HepG2 (cell line): ENCODE data around the gene CCM2. TPM values are rescaled to one million over a fixed set of nuclear protein-coding genes. Genes with fewer than 3 reads are reported as not detected.

Experiments
- ATAC-seq: fragments of 200-7000 bp; cut with Tn5 transposase; 3 replicates; pipeline ENCODE4 v1.9.1; 2020; ENCODE audit warnings: mild to moderate bottlenecking, moderate library complexity
- BruUV-seq: library from RNA; stranded (reverse); fragments of 400-500 nt; replicated peaks from 2 replicates; lab custom pipeline; 2021; lab: Mats Ljungman, UMichigan
- CTCF ChIA-PET: fragments of 300-600 bp; formaldehyde crosslinking; extraction: SDS; loops from one replicate; lab custom pipeline; 2021; ENCODE audit warnings: low total read pairs, inconsistent platforms, low intra/inter-chr PET ratio; lab: Yijun Ruan, JAX
- POLR2A ChIA-PET: fragments of 350-600 bp; sonication (Branson Sonifier 250); formaldehyde crosslinking; loops from one replicate; lab custom pipeline; 2020; ENCODE audit warnings: antibody characterized with exemption, inconsistent platforms; lab: Yijun Ruan, JAX
- DNase-seq: peaks from one replicate; pipeline ENCODE4 v3.0.0-alpha.2; 2015; ENCODE audit warnings: low spot score
- FAIRE-seq: peaks from 3 replicates; lab custom pipeline; 2011; peaks lifted over from hg19 to GRCh38; lab: Jason Lieb, UNC
- H2AFZ ChIP-seq: one replicate; pipeline ENCODE4 v1.6.1; 2011; ENCODE audit warnings: low read length, inconsistent platforms
- H3K27ac ChIP-seq: fragments of 300-600 bp; 3 replicates; pipeline ENCODE4 v1.8.0; 2011; ENCODE audit warnings: mixed run types, mild to moderate bottlenecking, mixed read lengths, low read length, inconsistent platforms; ENCODE audit not compliant: insufficient read depth; ENCODE audit errors: extremely low read length
- H3K27me3 ChIP-seq, 2 experiments: fragments of 200-600 bp in 1 of 2; 2 replicates in 1 of 2; 3 replicates in 1 of 2; pipeline versions ENCODE4 v1.6.0 to v1.8.0; 2011; ENCODE audit warnings: low read length in 2 of 2, mild to moderate bottlenecking in 2 of 2, moderate library complexity in 2 of 2, inconsistent platforms in 1 of 2; ENCODE audit not compliant: insufficient read depth in 2 of 2, control insufficient read depth in 1 of 2
- H3K36me3 ChIP-seq, 2 experiments: fragments of 200-600 bp in 1 of 2; replicated peaks in 1 of 2; 2 replicates in 1 of 2; 3 replicates in 1 of 2; pipeline versions ENCODE4 v1.5.1 to v1.8.0; 2011; ENCODE audit warnings: low read length in 2 of 2, inconsistent platforms in 1 of 2; ENCODE audit not compliant: insufficient read depth in 2 of 2, control insufficient read depth in 1 of 2
- H3K4me1 ChIP-seq: 2 replicates; pipeline ENCODE4 v1.5.1; 2012; ENCODE audit warnings: low read length, inconsistent platforms; ENCODE audit not compliant: insufficient read depth
- H3K4me2 ChIP-seq: 2 replicates; pipeline ENCODE4 v1.6.0; 2011; ENCODE audit warnings: low read depth, low read length, inconsistent platforms
- H3K4me3 ChIP-seq, 3 experiments: fragments of 200-600 bp in 1 of 3; sonication (generic), shearing (Covaris generic) in 1 of 3; replicated peaks in 1 of 3; 2 replicates each; pipeline ENCODE4 v1.5.1; 2011 to 2016; ENCODE audit warnings: low read length in 3 of 3, inconsistent platforms in 2 of 3, low read depth in 2 of 3, mild to moderate bottlenecking in 2 of 3, control low read depth in 1 of 3, mixed read lengths in 1 of 3; ENCODE audit not compliant: insufficient read depth in 1 of 3
- H3K79me2 ChIP-seq: one replicate; pipeline ENCODE4 v1.6.1; 2011; ENCODE audit warnings: low read length, inconsistent platforms; ENCODE audit not compliant: insufficient read depth
- H3K9ac ChIP-seq: 2 replicates; pipeline ENCODE4 v1.6.0; 2011; ENCODE audit warnings: mild to moderate bottlenecking, low read depth, low read length, inconsistent platforms; ENCODE audit not compliant: insufficient read depth
- H3K9me3 ChIP-seq: 2 replicates; pipeline ENCODE4 v1.5.1; 2012; ENCODE audit warnings: mild to moderate bottlenecking, low read length
- H4K20me1 ChIP-seq: 2 replicates; pipeline ENCODE4 v1.6.0; 2011; ENCODE audit warnings: inconsistent platforms, mild to moderate bottlenecking, low read length, moderate library complexity; ENCODE audit not compliant: insufficient read depth
- CHCHD3 ChIP-seq: sonication (generic); formaldehyde crosslinking; IDR thresholded peaks from 2 replicates; pipeline ENCODE4 v1.8.0; 2022; ENCODE audit warnings: mild to moderate bottlenecking, missing genetic modification reagents, moderate library complexity
- FOXA1 ChIP-seq, 2 experiments: fragments of 450-650 bp in 1 of 2; sonication (generic) in 1 of 2; formaldehyde crosslinking in 1 of 2; IDR thresholded peaks; 2 replicates each; pipeline versions ENCODE4 v1.4.0 to v1.6.1; 2016 to 2020; ENCODE audit warnings: missing genetic modification reagents in 1 of 2
- NFRKB ChIP-seq: fragments of 450-650 bp; IDR thresholded peaks from 2 replicates; pipeline ENCODE4 v1.6.1; 2017
- TRIM24 ChIP-seq: sonication (generic); formaldehyde crosslinking; IDR thresholded peaks from 2 replicates; pipeline ENCODE4 v1.8.0; 2022; ENCODE audit warnings: mild to moderate bottlenecking, missing genetic modification reagents
- XRCC5 ChIP-seq: fragments of 200-400 bp; formaldehyde crosslinking; optimal IDR thresholded peaks from 2 replicates; pipeline ENCODE3; 2017; ENCODE audit warnings: mild to moderate bottlenecking, low read length
- ZNF496 ChIP-seq: sonication (generic); formaldehyde crosslinking; IDR thresholded peaks from 2 replicates; pipeline ENCODE4 v1.8.1; 2023; ENCODE audit warnings: mild to moderate bottlenecking, moderate library complexity, missing genetic modification reagents; ENCODE audit not compliant: insufficient replicate concordance
- ZNF720 ChIP-seq: sonication (generic); formaldehyde crosslinking; IDR thresholded peaks from 2 replicates; pipeline ENCODE4 v1.4.0; 2020; ENCODE audit warnings: missing genetic modification reagents
- ZSCAN12 ChIP-seq: sonication (generic); formaldehyde crosslinking; IDR thresholded peaks from 2 replicates; pipeline ENCODE4 v1.9.0; 2021; ENCODE audit warnings: mild to moderate bottlenecking, missing genetic modification reagents
- WGBS: methylation state at CpG from one replicate; pipeline ENCODE4 v1.1.6; 2017; ENCODE audit warnings: low lambda C conversion rate; 5-methylcytosine and 5-hydroxymethylcytosine counted together
- in situ Hi-C: cut with HindIII; loops from 2 replicates; pipeline ENCODE4 v1.10.0; 2017; ENCODE audit warnings: low pct_unique_long_range_greater_than_20kb; ENCODE audit not compliant: extremely low pct_ligation_motif_present
- intact Hi-C: fragments of 100-400 bp; cut with micrococcal nuclease; formaldehyde crosslinking; loops from one replicate; pipeline ENCODE4 v1.10.0; 2022; ENCODE audit not compliant: unreplicated experiment
- polyA plus RNA-seq, 8 experiments: library from polyadenylated mRNA; depleted of rRNA in 3 of 8; stranded (reverse) in 7 of 8; unstranded in 1 of 8; fragments of >200 nt; fragmentation: Illumina TruSeq in 4 of 8; extraction: Trizol in 4 of 8; gene quantifications; 2 replicates each; pipeline versions ENCODE4 v1.2.1 to v1.2.3, GENCODE V29; 2011 to 2016; ENCODE audit warnings: low read depth in 4 of 8, missing spikeins in 1 of 8, mixed read lengths in 1 of 8; ENCODE audit not compliant: insufficient read depth in 1 of 8
- total RNA-seq, 5 experiments: library from RNA; depleted of rRNA; stranded (reverse); fragments of >200 nt; fragmentation: Illumina TruSeq; extraction: Trizol; gene quantifications; 2 replicates each; pipeline ENCODE4 v1.2.3, GENCODE V29; 2016; ENCODE audit warnings: low read depth in 1 of 5
- TF ChIP-seq, protein P1 (sequence below): sonication (generic); formaldehyde crosslinking; IDR thresholded peaks from 2 replicates; pipeline ENCODE4 v1.4.0; 2020; ENCODE audit warnings: mild to moderate bottlenecking, missing genetic modification reagents
- TF ChIP-seq, protein P2 (sequence below): sonication (generic); formaldehyde crosslinking; IDR thresholded peaks from 2 replicates; pipeline ENCODE4 v1.5.1; 2020; ENCODE audit warnings: mild to moderate bottlenecking, missing genetic modification reagents, moderate library complexity
- TF ChIP-seq, protein P3 (sequence below): sonication (generic); formaldehyde crosslinking; IDR thresholded peaks from 2 replicates; pipeline ENCODE4 v1.4.0; 2020; ENCODE audit warnings: missing genetic modification reagents

The CCM2 gene
- total and polyA plus RNA-seq, 2 of the 13 experiments (the other 11 are each of a cell fraction or from before 2014, with no cell fraction given): 13.7 to 15.8 TPM

DNA sequence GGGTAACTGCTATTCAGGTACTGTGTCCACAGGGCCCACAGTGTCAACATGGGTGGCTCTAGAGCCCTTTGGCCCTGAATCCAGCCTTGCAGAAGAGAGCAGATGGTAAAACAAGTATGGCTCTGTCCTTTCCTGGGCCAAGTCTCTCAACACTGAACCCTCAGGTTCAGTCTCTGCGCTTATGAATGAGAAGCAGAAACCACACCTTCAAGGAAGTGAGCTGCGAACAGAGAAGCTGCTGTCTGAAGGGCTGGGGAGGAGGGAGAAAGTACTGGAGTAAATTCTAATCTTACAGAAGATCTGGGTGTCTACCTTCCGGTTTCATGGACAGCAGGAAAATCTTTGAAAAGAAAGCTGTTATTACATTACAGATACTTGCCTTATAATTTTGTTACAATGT is 107.4 kb downstream of the CCM2 start:
- TF ChIP-seq ZSCAN12 (CRISPR knock-in tag) (no peak), FOXA1 (IDR thresholded peaks at IDR 0.05) (no peak), FOXA1 (CRISPR knock-in tag; IDR thresholded peaks at IDR 0.05) (0 out of 2 replicates have a peak, but pooled peaks have one; percentile 24), ZNF496 (CRISPR knock-in tag) (no peak)
- no peak overlapping the region for H3K27ac ChIP-seq
- POLR2A ChIA-PET: no interaction called here
- ATAC-seq: no peak
- H3K4me1 ChIP-seq: peaks cover 45% of the 10 kb centered on the region
- H3K9ac ChIP-seq: no peak overlapping the region
- no peaks in the 10 kb centered on the region for H3K9me3 ChIP-seq
- 100% methylated on average over 3 of the region's 3 CpGs for WGBS
- H2AFZ ChIP-seq: no peak overlapping the region
- no peak for FAIRE-seq
- no peaks in the 10 kb centered on the region; a peak in 1 of 5 replicates for H3K27me3 ChIP-seq
- H3K36me3 ChIP-seq: peaks cover 45 to 69% of the 10 kb centered on the region in 2 experiments
- no peak overlapping the region for H3K4me3 ChIP-seq
- intact Hi-C loops (no loop called here), in situ Hi-C loops (no loop called here)
- H3K4me2 ChIP-seq: 0 out of 2 replicates have a peak overlapping the region, but pooled peaks have one; percentile 34
- peaks cover 22% of the 10 kb centered on the region for H4K20me1 ChIP-seq
- CTCF ChIA-PET: no interaction called here
- BruUV-seq: no TSS peak
- peaks cover 53% of the 10 kb centered on the region for H3K79me2 ChIP-seq
- DNase-seq: no peak

DNA sequence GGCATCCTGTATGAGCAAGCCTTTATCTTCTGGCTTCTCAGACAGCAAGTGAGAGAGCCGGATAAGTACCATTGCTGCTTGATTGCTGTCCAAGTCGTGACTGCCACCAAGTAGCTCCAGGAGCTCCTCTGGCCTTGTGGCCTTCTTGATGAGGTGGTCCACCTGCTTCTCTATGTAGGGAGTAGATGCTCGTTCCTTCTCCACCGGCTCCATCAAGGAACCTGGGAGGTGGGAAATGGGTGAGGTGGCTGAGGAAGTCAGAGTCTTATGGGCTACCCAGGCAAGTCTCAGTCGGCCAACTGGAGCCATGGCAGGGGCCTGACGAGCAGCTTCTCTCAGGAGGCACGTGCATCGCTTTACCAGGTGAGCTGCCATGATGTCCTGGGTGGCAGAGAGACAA is 108.9 kb downstream of the CCM2 start:
- Histone ChIP-seq H3K4me3 (peak overlapping the region in 1 of 3 experiments; percentile 12; a peak in 1 of 6 replicates), H2AFZ (no peak overlapping the region), H4K20me1 (peaks cover 18% of the 10 kb centered on the region), H3K36me3 (peaks cover 35 to 54% of the 10 kb centered on the region in 2 experiments), H3K4me2 (peak overlapping the region; percentile 59), H3K4me1 (peaks cover 50% of the 10 kb centered on the region), H3K27ac (no peak overlapping the region), H3K9me3 (no peaks in the 10 kb centered on the region), H3K79me2 (peaks cover 53% of the 10 kb centered on the region), H3K27me3 (no peaks in the 10 kb centered on the region; a peak in 1 of 5 replicates), H3K9ac (peak overlapping the region; percentile 24)
- in situ Hi-C loops: no loop called here
- 92% methylated on average over 8 of the region's 8 CpGs for WGBS
- FAIRE-seq (no peak), ATAC-seq (no peak), DNase-seq (no peak)
- no TSS peak for BruUV-seq
- intact Hi-C loops: no loop called here
- CTCF ChIA-PET: no interaction called here
- POLR2A ChIA-PET: interaction anchor here (1.6 kb wide), 1 partner anchor 136 kb away, joined by 11 read pairs; no protein-coding TSS in a partner anchor
- no peak for TF ChIP-seq XRCC5
- TF ChIP-seq, protein P1, sequence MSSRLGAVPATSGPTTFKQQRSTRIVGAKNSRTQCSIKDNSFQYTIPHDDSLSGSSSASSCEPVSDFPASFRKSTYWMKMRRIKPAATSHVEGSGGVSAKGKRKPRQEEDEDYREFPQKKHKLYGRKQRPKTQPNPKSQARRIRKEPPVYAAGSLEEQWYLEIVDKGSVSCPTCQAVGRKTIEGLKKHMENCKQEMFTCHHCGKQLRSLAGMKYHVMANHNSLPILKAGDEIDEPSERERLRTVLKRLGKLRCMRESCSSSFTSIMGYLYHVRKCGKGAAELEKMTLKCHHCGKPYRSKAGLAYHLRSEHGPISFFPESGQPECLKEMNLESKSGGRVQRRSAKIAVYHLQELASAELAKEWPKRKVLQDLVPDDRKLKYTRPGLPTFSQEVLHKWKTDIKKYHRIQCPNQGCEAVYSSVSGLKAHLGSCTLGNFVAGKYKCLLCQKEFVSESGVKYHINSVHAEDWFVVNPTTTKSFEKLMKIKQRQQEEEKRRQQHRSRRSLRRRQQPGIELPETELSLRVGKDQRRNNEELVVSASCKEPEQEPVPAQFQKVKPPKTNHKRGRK: no peak
- TF ChIP-seq CHCHD3 (CRISPR knock-in tag): no peak
- TF ChIP-seq, protein P2, sequence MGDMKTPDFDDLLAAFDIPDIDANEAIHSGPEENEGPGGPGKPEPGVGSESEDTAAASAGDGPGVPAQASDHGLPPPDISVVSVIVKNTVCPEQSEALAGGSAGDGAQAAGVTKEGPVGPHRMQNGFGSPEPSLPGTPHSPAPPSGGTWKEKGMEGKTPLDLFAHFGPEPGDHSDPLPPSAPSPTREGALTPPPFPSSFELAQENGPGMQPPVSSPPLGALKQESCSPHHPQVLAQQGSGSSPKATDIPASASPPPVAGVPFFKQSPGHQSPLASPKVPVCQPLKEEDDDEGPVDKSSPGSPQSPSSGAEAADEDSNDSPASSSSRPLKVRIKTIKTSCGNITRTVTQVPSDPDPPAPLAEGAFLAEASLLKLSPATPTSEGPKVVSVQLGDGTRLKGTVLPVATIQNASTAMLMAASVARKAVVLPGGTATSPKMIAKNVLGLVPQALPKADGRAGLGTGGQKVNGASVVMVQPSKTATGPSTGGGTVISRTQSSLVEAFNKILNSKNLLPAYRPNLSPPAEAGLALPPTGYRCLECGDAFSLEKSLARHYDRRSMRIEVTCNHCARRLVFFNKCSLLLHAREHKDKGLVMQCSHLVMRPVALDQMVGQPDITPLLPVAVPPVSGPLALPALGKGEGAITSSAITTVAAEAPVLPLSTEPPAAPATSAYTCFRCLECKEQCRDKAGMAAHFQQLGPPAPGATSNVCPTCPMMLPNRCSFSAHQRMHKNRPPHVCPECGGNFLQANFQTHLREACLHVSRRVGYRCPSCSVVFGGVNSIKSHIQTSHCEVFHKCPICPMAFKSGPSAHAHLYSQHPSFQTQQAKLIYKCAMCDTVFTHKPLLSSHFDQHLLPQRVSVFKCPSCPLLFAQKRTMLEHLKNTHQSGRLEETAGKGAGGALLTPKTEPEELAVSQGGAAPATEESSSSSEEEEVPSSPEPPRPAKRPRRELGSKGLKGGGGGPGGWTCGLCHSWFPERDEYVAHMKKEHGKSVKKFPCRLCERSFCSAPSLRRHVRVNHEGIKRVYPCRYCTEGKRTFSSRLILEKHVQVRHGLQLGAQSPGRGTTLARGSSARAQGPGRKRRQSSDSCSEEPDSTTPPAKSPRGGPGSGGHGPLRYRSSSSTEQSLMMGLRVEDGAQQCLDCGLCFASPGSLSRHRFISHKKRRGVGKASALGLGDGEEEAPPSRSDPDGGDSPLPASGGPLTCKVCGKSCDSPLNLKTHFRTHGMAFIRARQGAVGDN (CRISPR knock-in tag): no peak
- TF ChIP-seq ZNF720 (CRISPR knock-in tag): no peak
- TF ChIP-seq, protein P3, sequence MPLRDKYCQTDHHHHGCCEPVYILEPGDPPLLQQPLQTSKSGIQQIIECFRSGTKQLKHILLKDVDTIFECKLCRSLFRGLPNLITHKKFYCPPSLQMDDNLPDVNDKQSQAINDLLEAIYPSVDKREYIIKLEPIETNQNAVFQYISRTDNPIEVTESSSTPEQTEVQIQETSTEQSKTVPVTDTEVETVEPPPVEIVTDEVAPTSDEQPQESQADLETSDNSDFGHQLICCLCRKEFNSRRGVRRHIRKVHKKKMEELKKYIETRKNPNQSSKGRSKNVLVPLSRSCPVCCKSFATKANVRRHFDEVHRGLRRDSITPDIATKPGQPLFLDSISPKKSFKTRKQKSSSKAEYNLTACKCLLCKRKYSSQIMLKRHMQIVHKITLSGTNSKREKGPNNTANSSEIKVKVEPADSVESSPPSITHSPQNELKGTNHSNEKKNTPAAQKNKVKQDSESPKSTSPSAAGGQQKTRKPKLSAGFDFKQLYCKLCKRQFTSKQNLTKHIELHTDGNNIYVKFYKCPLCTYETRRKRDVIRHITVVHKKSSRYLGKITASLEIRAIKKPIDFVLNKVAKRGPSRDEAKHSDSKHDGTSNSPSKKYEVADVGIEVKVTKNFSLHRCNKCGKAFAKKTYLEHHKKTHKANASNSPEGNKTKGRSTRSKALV (CRISPR knock-in tag): no peak
- no peak for TF ChIP-seq NFRKB
- TF ChIP-seq TRIM24 (CRISPR knock-in tag): no peak
